DMS79 treated with DMSO at 0.1 percent for 48 hours (cell line): ENCODE data around the gene METTL9.
"Not testable (repeated sequence)": the region's sequence is repeated elsewhere in the genome, so short reads cannot be mapped to it uniquely, and the experiment has no call there.

Experiments
- DNase-seq: peaks from one replicate; lab custom pipeline; 2025; lab: John Stamatoyannopoulos, UW

METTL9 gene

GRCh38 chr16:21574372-21574771 lies 25.0 kb upstream of the METTL9 start:
- DNase-seq = no peak

DNA sequence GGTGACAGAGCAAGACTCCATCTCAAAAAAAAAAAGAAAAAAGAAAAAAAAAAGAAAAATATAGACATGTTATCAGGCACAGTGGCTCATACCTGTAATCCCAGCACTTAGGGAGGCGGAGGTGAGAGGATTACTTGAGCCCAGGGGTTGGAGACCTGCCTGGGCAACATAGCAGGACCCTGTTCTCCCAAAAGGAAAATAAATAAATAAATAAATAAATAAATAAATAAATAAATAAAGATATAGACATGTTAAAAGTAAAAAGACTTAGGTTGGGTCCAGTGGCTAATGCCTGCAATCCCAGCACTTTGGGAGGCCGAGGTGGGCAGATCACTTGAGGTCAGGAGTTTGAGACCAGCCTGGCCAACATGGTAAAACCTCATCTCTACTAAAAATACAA lies 23.1 kb upstream of the METTL9 start:
- not testable (repeated sequence) for DNase-seq

DNA sequence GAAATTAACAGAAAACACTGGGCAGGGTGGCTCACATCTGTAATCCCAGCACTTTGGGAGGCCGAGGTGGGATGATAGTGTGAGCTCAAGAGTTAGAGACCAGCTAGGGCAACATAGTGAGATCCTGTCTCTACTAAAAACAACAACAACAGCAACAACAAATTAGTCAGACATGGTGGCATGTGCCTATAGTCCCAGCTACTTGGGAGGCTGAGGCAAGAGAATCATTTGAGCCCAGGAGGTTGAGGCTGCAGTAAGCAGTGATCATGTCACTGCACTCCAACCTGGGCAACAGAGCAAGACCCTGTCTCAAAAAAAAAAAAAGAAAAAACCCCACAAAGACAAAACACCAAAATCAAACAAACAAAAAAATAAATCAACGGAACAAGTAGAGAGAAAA lies 21.9 kb upstream of the METTL9 start:
- DNase-seq = not testable (repeated sequence)

DNA sequence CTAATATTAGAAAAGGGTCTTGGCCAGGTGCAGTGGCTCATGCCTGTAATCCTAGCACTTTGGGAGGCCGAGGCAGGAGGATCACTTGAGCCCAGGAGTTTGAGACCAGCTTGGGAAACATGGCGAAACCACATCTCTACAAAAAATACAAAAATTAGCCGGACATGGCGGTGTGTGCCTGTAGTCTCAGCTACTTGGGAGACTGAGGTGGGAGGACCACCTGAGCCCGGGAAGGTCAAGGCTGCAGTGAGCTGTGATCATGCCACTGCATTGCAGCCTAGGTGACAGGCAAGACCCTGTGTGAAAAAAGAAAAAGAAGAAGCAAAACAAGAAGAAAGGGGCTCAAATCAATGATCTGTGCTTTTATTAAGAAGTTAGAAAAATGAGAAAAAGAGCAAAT lies 21.1 kb upstream of the METTL9 start:
- not testable (repeated sequence) for DNase-seq

DNA sequence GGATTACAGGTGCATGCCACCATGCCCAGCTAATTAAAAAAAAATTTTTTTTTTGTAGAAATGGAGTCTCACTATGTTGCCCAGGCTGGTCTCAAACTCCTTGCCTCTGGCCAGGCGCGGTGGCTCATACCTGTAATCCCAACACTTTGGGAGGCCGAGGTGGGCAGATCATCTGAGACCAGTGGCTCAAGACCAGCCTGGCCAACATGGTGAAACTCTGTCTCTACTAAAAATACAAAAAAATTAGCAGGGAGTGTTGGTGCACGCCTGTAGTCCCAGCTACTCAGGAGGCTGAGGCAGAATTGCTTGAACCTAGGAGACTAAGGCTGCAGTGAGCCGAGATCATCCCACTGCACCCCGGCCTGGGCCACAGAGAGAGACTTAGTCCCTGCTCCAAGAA lies 19.2 kb upstream of the METTL9 start:
- DNase-seq = not testable (repeated sequence)

DNA sequence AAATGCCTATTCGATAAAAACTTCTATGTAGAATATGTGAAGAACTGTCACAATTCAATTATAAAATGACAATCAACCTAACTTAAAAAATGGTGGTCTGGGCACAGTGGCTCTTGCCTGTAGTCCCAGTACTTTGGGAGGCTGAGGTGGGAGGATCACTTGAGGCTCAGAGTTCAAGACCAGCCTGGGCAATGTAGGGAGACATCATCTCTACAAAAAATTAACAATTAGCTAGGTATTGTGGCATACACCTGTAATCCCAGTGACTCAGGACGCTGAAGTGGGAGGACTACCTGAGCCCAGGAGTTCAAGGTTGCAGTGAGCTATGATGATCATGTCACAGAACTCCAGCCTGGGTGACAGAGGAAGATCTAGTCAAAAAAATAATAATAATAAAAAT lies 18.6 kb upstream of the METTL9 start:
- DNase-seq = no peak

DNA sequence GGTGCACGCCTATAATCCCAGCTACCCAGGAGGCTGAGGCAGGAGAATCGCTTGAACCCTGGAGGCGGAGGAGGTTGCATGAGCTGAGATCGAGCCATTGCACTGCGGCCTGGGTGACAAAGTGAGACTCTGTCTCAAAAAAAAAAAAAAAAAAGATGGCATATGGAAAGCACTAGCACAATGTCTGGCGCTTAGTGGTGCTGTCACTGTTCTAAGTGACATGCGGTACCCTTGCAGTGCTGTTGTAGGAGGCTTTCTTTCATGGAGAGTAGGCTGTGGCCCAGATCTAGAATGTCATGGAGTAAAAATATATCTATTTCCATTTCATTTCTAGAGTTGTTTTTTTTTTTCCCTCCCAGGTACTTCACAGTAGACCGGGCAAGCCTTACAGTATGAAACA lies 14.6 kb upstream of the METTL9 start:
- DNase-seq = no peak

DNA sequence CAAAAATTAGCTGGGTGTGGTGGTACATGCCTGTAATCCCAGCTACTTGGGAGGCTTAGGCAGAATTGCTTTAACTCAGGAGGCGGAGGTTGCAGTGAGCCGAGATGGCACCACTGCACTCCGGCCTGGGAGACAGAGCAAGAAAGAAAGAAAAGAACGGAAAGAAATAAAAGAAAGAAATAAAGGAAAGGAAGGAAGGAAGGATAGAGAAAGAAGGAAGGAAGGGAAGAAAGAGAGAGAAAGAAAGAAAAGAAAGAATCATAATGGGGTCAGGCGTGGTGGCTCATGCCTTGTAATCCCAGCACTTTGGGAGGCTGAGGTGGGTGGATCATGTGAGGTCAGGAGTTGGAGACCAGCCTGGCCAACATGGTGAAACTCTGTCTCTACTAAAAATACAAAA lies 10.8 kb upstream of the METTL9 start:
- DNase-seq = not testable (repeated sequence)

GRCh38 chr16:21589551-21589950 lies 9.8 kb upstream of the METTL9 start:
- DNase-seq = no peak

GRCh38 chr16:21590287-21590686 lies 9.1 kb upstream of the METTL9 start:
- DNase-seq = no peak

GRCh38 chr16:21590796-21591195 lies 8.6 kb upstream of the METTL9 start:
- no peak for DNase-seq

GRCh38 chr16:21592191-21592590 lies 7.2 kb upstream of the METTL9 start:
- no peak for DNase-seq

GRCh38 chr16:21593530-21594289 lies 5.7 kb upstream of the METTL9 start:
- no peak for DNase-seq

GRCh38 chr16:21597561-21598030 lies 1.8 kb upstream of the METTL9 start:
- DNase-seq = no peak

GRCh38 chr16:21598206-21598605 lies 1.2 kb upstream of the METTL9 start:
- no peak for DNase-seq

GRCh38 chr16:21598701-21599121 lies 666 bp upstream of the METTL9 start:
- peak; percentile 44 for DNase-seq

DNA sequence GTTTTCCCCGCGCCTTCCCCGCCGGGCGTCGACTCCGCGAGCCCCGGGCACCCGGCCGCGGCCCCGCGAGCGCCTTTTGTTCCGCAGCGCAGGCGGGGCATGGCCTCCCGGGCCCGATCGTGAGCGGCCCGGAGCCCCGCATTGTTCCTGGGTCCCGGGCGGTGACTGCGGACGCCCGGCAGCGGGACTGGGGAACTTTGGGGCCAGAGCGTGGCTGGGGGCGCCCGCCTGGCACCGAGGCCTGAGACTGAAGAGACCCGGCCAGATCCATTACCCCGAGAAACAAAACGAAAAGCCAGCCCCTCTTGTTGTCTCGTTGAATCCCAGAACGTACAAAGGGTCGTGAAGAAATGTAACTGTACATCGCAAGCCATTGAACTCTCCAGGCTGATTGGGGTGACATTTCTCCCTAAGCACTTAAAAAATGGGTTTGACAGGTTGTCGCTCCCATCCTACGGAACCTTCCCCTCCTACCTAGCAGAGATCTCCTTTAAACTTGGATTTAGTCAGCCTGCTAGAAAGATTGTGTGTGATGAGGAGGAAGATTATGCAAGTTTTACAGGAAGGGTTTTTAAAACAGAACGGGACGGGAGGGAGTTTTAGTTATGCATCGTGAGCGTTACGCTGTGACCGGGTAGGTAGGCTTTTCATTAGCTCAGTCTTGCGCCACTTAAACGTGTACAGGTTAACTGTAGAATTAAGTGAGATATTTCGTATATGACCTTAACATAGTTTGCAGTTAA lies 825 bp downstream of the METTL9 start:
- peak; percentile 29 for DNase-seq

- DNase-seq = no peak
These were observed 3.4 kb downstream of the METTL9 start for GRCh38 chr16:21602785-21603184.

DNA sequence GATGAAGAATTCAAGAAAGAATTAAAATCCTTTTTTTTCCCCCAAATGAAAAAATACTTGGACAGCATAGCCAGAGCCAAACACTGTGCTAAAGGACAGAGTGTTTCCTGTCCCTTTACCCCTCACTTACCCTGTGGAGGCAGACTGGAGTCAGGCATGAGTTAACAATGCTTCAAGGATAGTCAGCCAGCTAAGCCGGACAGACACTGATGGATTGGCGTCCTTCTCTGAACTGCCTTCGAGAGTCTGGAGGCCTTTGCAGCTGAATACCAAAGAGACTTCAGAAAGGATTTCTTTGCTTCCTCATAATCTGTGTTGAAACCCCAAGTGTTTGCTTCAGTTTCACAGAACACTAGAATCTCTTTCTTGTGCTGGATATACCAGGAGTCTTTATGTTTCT lies 4.6 kb downstream of the METTL9 start:
- DNase-seq = no peak

DNA sequence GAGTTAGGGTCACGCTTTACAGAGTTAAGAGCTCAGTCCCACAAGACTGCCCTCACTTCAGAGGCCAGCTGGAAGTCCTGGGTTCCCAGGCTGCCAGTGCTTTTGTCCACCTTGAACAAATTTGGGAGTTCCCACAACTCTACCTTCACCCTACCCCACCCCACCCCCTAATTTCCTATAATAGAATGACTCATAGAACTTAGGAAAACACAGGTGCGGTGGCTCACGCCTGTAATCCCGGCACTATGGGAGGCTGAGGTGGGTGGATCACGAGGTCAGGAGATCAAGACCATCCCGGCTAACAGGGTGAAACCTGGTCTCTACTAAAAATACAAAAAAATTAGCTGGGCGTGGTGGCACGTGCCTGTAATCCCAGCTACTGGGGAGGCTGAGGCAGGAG lies 6.5 kb downstream of the METTL9 start:
- not testable (repeated sequence) for DNase-seq

DNA sequence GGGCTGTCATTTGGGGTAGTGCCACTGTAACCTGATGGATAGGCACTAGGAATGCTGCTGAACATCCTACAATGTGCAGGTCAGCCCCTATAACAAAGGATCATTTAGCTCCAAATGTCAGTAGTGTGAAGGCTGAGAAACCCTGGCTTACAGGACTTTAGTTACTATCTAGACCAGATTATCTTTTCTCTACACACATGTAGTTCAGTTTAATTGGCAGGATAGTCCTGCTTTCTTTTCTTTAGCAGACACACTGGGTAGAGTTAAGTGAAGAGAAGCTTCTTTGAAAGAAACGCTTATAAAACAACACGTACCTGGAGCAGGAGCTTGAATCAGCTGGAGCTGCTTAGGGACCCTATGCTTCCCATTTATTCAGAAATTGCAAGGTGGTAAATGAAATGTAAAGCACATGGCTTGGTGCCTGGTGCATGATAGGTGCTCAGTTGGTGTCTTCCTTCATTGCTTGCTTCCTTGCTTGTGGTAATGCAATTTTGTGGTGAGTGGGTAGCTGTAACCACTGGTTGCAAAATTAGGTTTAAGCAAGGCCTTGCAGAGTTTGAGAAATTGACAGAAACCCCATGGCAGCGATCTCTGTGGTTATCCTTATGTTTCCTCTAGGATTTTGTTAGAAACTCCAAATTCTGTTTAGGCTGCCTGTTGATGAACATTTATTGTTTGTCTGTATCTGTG lies 9.4 kb downstream of the METTL9 start:
- DNase-seq = no peak

- no peak for DNase-seq
These were observed 10.7 kb downstream of the METTL9 start for GRCh38 chr16:21610006-21610544.
